KBM-7 (cell line): Measurements from ENCODE around the gene EHBP1L1.

Source experiments
- DNase-seq: peaks from one replicate; pipeline ENCODE4 v3.0.0-alpha.2; 2015
- in situ Hi-C: fragments of 300-500 bp; cut with MboI; formaldehyde crosslinking; loops from 2 replicates; pipeline ENCODE4 v1.14.3; 2020; ENCODE audit warnings: low sequenced_read_pairs, low pct_unique_long_range_greater_than_20kb, mixed read lengths

EHBP1L1 gene

GRCh38 chr11:65609229-65609628 is 33.4 kb downstream of the EHBP1L1 start:
- in situ Hi-C loops: no loop called here
- no peak for DNase-seq

GRCh38 chr11:65609665-65610064 is 33.8 kb downstream of the EHBP1L1 start:
- in situ Hi-C loops: no loop called here
- DNase-seq: no peak

- in situ Hi-C loops: no loop called here
Measured at GRCh38 chr11:65610404-65610803, 34.6 kb downstream of the EHBP1L1 start.

GRCh38 chr11:65611028-65611757 is 35.3 kb downstream of the EHBP1L1 start:
- peak; percentile 68 for DNase-seq
- in situ Hi-C loops: no loop called here

More at GRCh38 chr11:65610404-65610803, 34.6 kb downstream of the EHBP1L1 start:
- no peak for DNase-seq

GRCh38 chr11:65611758-65612603 is 36.1 kb downstream of the EHBP1L1 start:
- in situ Hi-C loops: no loop called here
- no peak for DNase-seq

- in situ Hi-C loops: no loop called here
- no peak for DNase-seq
Measured at GRCh38 chr11:65612691-65613090, 36.8 kb downstream of the EHBP1L1 start.

- no peak for DNase-seq
- in situ Hi-C loops: no loop called here
Measured at GRCh38 chr11:65613091-65613928, 37.5 kb downstream of the EHBP1L1 start.

GRCh38 chr11:65615229-65615949 is 39.5 kb downstream of the EHBP1L1 start, which contains the start of gene PCNX3:
TSS of gene PCNX3 (plus strand) at chr11:65615776. CDS start at chr11:65616312, 536 bp downstream.
- DNase-seq: peak; percentile 100
- in situ Hi-C loops: no loop called here

- in situ Hi-C loops: no loop called here
- DNase-seq: no peak
Measured at GRCh38 chr11:65615950-65616574, 40.2 kb downstream of the EHBP1L1 start.

GRCh38 chr11:65616575-65617001 is 40.7 kb downstream of the EHBP1L1 start:
- in situ Hi-C loops: no loop called here
- no peak for DNase-seq

GRCh38 chr11:65617136-65617850 is 41.4 kb downstream of the EHBP1L1 start:
- in situ Hi-C loops: no loop called here
- DNase-seq: no peak

- in situ Hi-C loops: no loop called here
- DNase-seq: no peak
Measured at GRCh38 chr11:65617990-65618751, 42.3 kb downstream of the EHBP1L1 start.

- DNase-seq: no peak
- in situ Hi-C loops: no loop called here
Measured at GRCh38 chr11:65618763-65619162, 42.9 kb downstream of the EHBP1L1 start.

GRCh38 chr11:65619281-65619928 is 43.6 kb downstream of the EHBP1L1 start:
- no peak for DNase-seq
- in situ Hi-C loops: no loop called here

GRCh38 chr11:65620666-65621065 is 44.8 kb downstream of the EHBP1L1 start:
- no peak for DNase-seq
- in situ Hi-C loops: no loop called here

- in situ Hi-C loops: no loop called here
- no peak for DNase-seq
Measured at GRCh38 chr11:65621460-65621859, 45.6 kb downstream of the EHBP1L1 start.

- no peak for DNase-seq
- in situ Hi-C loops: no loop called here
Measured at GRCh38 chr11:65622011-65622410, 46.2 kb downstream of the EHBP1L1 start.
